ENCODE measurements around the gene SLC26A4.

Gene SLC26A4

DNA sequence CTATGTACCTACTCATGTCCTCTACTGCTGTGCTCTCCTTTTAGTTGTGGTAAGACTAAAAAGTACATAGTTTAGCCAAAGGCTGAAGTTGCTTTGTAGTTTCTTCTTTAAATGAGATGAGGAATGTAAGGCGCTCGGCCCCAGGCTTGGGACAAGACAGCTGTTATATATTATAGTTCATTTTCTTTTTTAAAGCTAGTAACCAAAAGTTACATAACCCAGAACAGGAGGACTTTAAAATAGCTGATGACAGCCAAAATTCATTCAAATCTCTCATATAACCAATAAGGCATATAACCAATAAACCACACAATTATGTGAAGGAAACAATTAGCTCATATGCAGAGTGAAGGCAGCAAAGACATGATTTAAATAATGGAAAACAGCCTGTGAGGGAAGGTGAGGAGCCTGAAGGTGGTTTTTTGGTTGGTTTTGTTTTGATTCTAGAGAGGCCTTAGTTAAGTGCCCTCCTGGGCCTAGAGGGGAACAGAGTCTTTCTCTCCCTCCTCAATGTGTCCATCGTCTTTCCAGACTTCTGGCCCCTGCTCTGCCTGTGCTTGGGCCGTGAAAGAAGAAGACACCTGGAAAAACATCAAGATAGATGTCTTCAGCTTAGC lies 35.8 kb downstream of the SLC26A4 start:
- Histone ChIP-seq H3K9me3 (ENCODE audit: control insufficient read depth, insufficient read depth, low read length) (no peaks in the 10 kb centered on the region), H3F3A (ENCODE audit: control insufficient read depth, insufficient read depth) (no peaks in the 10 kb centered on the region), H3K27ac (ENCODE audit: low read depth, low read length) (no peak overlapping the region), H3K9me2 (replicated peaks; ENCODE audit: control insufficient read depth, low read length) (no peaks in the 10 kb centered on the region), H4K20me1 (ENCODE audit: control insufficient read depth, insufficient read depth, low read depth, low read length) (no peaks in the 10 kb centered on the region), H3K27me3 (ENCODE audit: control insufficient read depth, low read length) (peaks cover 31% of the 10 kb centered on the region), H3K4me1 (ENCODE audit: control insufficient read depth, low read length) (no peaks in the 10 kb centered on the region), H3K79me2 (ENCODE audit: control insufficient read depth, low read length) (no peaks in the 10 kb centered on the region), H3K4me3 (ENCODE audit: low read length) (no peak overlapping the region), H3K36me3 (ENCODE audit: control insufficient read depth, low read length) (no peaks in the 10 kb centered on the region), H3K4me2 (ENCODE audit: low read length) (no peak overlapping the region)
- no peak for TF ChIP-seq EZH2phosphoT487 (IDR thresholded peaks at IDR 0.05; ENCODE audit: borderline replicate concordance, low read length)
- TF ChIP-seq, protein P1, sequence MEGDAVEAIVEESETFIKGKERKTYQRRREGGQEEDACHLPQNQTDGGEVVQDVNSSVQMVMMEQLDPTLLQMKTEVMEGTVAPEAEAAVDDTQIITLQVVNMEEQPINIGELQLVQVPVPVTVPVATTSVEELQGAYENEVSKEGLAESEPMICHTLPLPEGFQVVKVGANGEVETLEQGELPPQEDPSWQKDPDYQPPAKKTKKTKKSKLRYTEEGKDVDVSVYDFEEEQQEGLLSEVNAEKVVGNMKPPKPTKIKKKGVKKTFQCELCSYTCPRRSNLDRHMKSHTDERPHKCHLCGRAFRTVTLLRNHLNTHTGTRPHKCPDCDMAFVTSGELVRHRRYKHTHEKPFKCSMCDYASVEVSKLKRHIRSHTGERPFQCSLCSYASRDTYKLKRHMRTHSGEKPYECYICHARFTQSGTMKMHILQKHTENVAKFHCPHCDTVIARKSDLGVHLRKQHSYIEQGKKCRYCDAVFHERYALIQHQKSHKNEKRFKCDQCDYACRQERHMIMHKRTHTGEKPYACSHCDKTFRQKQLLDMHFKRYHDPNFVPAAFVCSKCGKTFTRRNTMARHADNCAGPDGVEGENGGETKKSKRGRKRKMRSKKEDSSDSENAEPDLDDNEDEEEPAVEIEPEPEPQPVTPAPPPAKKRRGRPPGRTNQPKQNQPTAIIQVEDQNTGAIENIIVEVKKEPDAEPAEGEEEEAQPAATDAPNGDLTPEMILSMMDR (IDR thresholded peaks at IDR 0.05; ENCODE audit: low read depth, low read length, poor library complexity, severe bottlenecking) = no peak

DNA sequence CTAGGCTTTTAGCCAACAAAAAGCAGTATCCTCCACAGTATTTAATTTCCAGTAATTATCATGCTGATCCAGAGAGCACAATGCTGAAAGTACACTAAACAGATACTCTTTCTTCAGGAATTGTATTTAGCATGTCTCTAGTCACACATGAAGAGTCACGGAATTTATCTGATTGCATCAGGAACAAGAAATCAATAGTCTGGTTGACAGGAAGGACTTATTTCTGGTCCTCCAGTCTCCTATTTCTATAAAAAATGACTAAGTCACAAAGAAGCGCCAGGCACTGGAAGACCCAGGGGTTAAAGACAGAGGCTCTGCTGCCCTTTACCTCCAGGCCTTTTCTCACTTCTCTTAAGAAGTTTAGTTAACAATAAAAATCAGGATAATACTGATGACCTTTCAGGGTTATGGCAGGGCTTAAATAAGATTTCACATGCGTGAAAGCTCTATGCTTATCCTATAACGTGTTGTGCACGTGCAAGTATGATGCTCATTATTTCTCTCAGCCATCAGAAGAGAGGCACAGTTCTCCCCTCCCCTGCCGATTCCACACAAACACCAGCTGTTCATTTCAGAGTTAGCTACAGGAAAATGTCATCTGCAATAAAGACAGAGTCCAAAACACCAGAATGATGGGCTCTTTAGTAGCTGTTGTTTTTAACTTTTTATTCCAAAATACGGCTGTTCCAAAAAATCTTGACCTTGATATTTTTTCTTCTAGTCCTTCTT lies 36.9 kb downstream of the SLC26A4 start:
- peaks cover 23% of the 10 kb centered on the region for H3K27me3 ChIP-seq (ENCODE audit: control insufficient read depth, low read length)
- H3K9me3 ChIP-seq (ENCODE audit: control insufficient read depth, insufficient read depth, low read length) = no peaks in the 10 kb centered on the region
- no peak overlapping the region for H3K4me3 ChIP-seq (ENCODE audit: low read length)
- H3K36me3 ChIP-seq (ENCODE audit: control insufficient read depth, low read length) = no peaks in the 10 kb centered on the region
- TF ChIP-seq, protein P1 (IDR thresholded peaks at IDR 0.05; ENCODE audit: low read depth, low read length, poor library complexity, severe bottlenecking) = no peak
- TF ChIP-seq EZH2phosphoT487 (IDR thresholded peaks at IDR 0.05; ENCODE audit: borderline replicate concordance, low read length) = no peak
- H4K20me1 ChIP-seq (ENCODE audit: control insufficient read depth, insufficient read depth, low read depth, low read length) = no peaks in the 10 kb centered on the region
- H3K27ac ChIP-seq (ENCODE audit: low read depth, low read length) = no peak overlapping the region
- no peaks in the 10 kb centered on the region for H3K9me2 ChIP-seq (replicated peaks; ENCODE audit: control insufficient read depth, low read length)
- H3K4me1 ChIP-seq (ENCODE audit: control insufficient read depth, low read length) = no peaks in the 10 kb centered on the region
- no peak overlapping the region for H3K4me2 ChIP-seq (ENCODE audit: low read length)
- no peaks in the 10 kb centered on the region for H3F3A ChIP-seq (ENCODE audit: control insufficient read depth, insufficient read depth)
- H3K79me2 ChIP-seq (ENCODE audit: control insufficient read depth, low read length) = no peaks in the 10 kb centered on the region

DNA sequence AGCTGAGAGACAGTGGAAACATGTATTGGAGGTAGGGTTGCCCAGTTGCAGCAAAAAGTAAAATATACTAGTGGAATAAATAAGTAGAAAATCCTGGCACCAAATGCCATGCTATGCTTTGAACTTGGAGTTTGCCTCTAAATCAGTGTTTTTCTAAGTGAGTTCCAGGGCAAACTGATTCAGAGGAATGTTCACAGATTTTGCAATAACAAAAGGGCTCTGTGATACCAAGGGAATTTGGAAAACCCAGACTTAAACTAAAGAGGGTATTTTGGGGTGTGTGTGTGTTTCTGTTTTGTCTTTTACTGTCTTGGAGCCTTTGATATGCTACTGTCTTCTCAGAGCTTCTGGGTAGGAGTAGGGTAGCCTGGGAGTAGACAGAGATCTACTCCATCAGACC lies 39.9 kb downstream of the SLC26A4 start:
- Histone ChIP-seq H3K36me3 (ENCODE audit: control insufficient read depth, low read length) (no peaks in the 10 kb centered on the region), H3F3A (ENCODE audit: control insufficient read depth, insufficient read depth) (no peaks in the 10 kb centered on the region), H3K4me2 (ENCODE audit: low read length) (no peak overlapping the region), H3K4me3 (ENCODE audit: low read length) (no peak overlapping the region), H4K20me1 (ENCODE audit: control insufficient read depth, insufficient read depth, low read depth, low read length) (no peaks in the 10 kb centered on the region), H3K27me3 (ENCODE audit: control insufficient read depth, low read length) (0 out of 2 replicates have a peak, but pooled peaks cover 4% of the 10 kb centered on the region), H3K79me2 (ENCODE audit: control insufficient read depth, low read length) (no peaks in the 10 kb centered on the region), H3K9me3 (ENCODE audit: control insufficient read depth, insufficient read depth, low read length) (no peaks in the 10 kb centered on the region), H3K9me2 (replicated peaks; ENCODE audit: control insufficient read depth, low read length) (no peaks in the 10 kb centered on the region), H3K27ac (ENCODE audit: low read depth, low read length) (no peak overlapping the region), H3K4me1 (ENCODE audit: control insufficient read depth, low read length) (no peaks in the 10 kb centered on the region)
- TF ChIP-seq, protein P1 (IDR thresholded peaks at IDR 0.05; ENCODE audit: low read depth, low read length, poor library complexity, severe bottlenecking) = no peak
- no peak for TF ChIP-seq EZH2phosphoT487 (IDR thresholded peaks at IDR 0.05; ENCODE audit: borderline replicate concordance, low read length)
